GM19239 (cell line): Measurements from ENCODE around the gene CDYL.

ENCODE experiments used
- DNase-seq: peaks from one replicate; pipeline ENCODE4 v3.0.0; 2011; ENCODE audit warnings: low spot score; ENCODE audit not compliant: insufficient read length
- FAIRE-seq: peaks from 2 replicates; lab custom pipeline; 2011; peaks lifted over from hg19 to GRCh38; lab: Jason Lieb, UNC

CDYL gene, protein sequence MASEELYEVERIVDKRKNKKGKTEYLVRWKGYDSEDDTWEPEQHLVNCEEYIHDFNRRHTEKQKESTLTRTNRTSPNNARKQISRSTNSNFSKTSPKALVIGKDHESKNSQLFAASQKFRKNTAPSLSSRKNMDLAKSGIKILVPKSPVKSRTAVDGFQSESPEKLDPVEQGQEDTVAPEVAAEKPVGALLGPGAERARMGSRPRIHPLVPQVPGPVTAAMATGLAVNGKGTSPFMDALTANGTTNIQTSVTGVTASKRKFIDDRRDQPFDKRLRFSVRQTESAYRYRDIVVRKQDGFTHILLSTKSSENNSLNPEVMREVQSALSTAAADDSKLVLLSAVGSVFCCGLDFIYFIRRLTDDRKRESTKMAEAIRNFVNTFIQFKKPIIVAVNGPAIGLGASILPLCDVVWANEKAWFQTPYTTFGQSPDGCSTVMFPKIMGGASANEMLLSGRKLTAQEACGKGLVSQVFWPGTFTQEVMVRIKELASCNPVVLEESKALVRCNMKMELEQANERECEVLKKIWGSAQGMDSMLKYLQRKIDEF

GRCh38 chr6:4776131-4776492 lies at the start of gene CDYL:
Gene CDYL (plus strand): TSS chr6:4776404. CDS start chr6:4776784, 380 bp downstream.
- no peak for FAIRE-seq

GRCh38 chr6:4726645-4727044 lies 49.6 kb upstream of the CDYL start:
- DNase-seq (no peak), FAIRE-seq (no peak)

More at GRCh38 chr6:4776131-4776492, at the start of gene CDYL:
- DNase-seq = peak; percentile 94

DNA sequence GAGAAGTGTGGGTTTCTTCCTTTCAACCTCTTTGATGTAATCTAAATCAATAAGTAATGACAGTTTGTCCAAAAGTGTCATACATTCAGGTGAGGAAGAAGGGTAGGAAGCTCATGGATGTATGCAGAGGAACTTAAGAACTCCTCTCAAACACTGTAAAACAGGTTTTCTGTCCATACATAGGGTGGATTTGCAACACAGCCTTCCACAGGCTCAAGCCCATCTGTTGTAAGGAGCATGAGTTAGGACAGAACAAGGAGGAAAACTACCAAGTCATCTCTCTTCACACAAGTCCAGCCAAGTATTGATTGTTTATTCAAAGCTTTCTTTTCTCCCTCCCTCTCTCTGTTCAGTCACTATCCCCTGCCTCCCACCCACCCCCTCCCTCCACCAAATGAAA lies 49.0 kb upstream of the CDYL start:
- DNase-seq = no peak
- no peak for FAIRE-seq

DNA sequence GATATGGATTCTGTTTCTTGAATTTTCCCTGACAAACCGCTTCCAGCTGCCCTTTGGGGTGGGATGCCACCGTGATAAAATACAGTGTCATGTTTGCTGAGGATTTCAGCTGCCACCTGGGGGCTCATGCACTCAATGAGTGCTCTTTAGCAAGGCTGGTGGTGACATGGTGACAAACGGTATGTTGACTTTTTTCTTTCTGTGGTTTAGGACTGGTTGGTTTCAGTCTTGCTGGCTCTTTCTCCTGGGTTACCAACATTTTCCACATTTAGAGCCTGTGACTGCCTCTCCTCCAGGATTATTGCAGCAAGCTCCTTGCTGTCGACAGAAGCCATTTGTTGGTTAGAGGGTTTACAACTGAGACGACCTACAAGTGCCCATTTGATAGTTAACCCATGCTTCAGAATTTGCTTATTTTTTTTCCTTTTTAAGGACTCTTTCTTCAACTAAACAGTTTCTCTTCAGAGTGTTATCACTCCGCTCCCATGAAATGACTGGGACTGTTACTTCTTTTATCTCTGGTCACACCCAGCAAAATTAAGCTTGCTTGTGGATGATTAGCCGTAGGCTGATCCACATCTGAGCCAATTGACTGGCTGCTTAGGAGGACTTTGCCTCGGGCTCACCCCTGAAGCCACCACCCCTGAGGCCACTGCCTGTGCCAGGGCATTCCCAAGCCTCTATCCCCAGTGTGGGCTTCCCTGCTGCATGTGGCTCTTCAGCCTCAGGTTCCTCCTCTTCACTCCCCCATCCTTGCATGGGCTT lies 48.4 kb upstream of the CDYL start:
- FAIRE-seq = no peak
- DNase-seq = peak; percentile 36

GRCh38 chr6:4728436-4728769 lies 47.8 kb upstream of the CDYL start:
- FAIRE-seq (no peak), DNase-seq (no peak)

DNA sequence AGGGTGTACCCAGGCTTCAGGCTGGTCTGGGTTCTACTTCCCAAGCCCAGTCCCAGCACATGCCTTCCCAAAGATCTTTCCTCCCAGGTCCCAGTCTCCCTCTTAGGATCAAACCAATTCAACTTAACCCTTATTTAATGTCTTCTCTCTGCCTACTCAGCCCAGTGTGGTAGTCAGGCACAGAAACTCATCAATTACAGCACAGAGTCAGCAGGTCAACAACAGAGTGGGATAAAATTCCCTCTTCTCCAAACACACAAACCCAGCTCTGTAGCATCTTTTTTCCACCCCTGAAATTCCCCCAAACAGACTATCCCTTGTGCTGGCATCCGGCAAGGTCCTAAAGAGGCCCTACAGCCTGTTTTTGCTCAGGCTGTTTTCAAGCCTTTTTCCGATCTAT lies 47.3 kb upstream of the CDYL start:
- no peak for FAIRE-seq
- DNase-seq = no peak

GRCh38 chr6:4731996-4732395 lies 44.2 kb upstream of the CDYL start:
- no peak for DNase-seq
- FAIRE-seq = no peak

DNA sequence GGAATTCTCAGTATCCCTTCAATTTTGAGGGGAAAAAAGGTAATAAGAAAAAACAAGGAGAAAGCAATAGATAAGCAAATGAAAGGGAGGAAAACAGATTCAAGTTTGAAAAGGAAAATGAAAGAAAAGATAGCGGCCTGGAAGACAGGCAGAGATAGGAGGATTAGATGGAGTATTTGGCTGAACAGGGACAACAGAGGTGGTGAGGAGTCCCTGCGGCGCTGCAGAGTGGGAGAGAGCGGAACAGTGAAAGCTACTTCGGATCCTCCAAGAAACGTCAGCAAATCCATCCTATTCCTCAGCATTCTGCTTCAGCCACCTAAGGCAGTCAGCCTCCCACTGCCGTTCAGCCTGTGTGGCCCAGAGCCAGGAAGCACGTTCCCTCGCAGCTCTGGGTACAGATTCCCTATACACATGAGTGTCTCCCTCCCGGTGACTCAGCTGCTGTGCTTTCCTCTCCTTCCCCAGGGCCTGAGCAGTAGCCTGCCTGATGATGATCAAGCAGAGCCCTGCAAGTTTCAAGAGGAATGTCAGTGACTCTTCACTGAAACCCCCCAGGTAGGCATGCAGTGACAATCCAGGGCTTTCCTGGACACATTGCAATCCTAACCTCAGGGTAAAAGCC lies 43.4 kb upstream of the CDYL start:
- no peak for DNase-seq
- FAIRE-seq = no peak

GRCh38 chr6:4736371-4736873 lies 39.8 kb upstream of the CDYL start:
- DNase-seq (no peak), FAIRE-seq (no peak)

GRCh38 chr6:4740032-4740431 lies 36.2 kb upstream of the CDYL start:
- FAIRE-seq = no peak

DNA sequence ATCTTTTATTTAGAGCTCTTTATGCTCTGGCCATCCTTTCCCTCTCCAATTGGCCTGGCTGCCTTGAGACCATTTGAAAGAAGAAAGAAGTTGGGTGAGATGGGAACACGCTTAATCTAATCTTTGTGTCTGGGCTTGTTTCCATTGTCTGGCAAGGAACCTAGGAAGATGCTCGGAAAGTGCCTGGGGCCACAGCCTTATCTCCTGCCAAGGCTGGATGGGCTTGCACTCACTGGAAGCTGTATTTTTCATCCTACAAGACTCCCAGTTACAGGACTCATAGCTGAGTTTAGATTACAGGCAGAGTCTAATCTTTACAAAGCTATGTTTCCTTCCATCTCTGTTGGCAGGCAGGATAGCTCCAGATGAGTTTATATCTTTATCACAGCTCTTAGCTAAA lies 33.1 kb upstream of the CDYL start:
- no peak for FAIRE-seq
- DNase-seq = no peak

More at GRCh38 chr6:4740032-4740431, 36.2 kb upstream of the CDYL start:
- no peak for DNase-seq

DNA sequence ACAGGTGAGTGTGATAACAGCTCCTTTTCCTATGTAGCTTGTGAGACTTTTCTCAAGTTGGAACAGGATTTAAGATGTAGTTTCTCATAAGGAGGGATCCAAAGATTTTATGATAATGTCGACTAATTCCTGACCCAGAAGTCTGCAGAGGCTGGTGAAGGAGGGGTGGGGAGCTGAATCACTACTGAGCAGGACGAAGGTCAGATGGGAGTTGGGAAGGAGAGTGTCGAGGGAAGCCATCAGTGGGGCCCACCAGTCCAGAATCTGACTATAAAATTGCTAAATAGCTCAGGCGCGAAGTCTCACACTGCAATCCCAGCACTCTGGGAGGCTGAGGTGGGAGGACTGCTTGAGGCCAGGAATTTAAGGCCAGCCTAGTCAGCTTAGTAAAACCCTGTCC lies 32.3 kb upstream of the CDYL start:
- DNase-seq = no peak
- no peak for FAIRE-seq

- DNase-seq (no peak), FAIRE-seq (no peak)
Measured at GRCh38 chr6:4747588-4747987, 28.6 kb upstream of the CDYL start.

DNA sequence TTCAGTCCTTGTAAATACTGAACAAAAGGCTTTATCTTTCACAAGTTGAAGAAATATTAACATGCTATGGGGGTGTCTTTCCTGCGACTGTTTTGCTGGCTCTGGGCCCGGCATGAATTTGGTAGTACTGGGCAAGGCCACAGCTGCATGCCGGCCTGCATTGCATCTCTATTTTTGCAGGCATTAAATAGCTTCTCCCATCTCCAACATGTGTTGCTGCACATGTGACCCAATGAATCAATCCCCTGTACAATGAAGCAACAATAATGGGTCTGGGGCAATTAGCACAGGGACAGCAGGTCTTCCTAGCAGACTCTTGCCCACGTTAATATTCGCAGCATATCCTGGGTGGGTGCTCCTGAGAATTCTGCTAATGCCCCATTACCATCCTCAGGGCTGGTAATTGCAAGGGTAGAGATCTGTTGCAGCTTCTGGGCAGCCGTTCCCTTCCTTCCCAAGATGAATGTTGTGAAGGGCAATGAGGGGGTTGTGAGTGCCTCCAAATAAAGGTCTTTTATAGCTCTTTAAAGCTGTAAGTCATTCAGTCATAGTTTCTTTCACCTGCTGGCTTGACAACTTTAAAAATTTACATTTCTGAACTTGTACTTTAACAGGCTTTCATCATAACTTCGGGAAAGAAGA lies 24.3 kb upstream of the CDYL start:
- FAIRE-seq (no peak), DNase-seq (no peak)

DNA sequence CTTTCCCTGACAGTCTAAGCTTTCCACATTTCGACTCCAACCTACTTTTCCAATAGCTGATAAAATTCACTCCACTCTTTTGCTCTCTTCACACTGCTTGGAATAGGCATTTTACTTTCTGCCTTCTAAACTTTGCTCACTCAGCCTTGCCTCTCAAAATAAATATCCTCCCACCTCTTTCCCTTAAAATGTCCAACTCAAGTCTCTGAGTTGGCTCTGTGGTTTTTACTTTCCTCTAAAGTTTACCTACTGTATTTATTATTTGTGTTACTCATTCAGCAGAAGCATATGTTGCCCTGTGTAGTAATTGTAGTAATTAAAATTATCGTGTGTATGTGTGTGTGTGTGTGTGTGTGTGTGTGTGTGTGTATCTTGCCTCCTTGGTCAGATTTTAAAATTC lies 20.0 kb upstream of the CDYL start:
- no peak for FAIRE-seq
- DNase-seq = no peak

DNA sequence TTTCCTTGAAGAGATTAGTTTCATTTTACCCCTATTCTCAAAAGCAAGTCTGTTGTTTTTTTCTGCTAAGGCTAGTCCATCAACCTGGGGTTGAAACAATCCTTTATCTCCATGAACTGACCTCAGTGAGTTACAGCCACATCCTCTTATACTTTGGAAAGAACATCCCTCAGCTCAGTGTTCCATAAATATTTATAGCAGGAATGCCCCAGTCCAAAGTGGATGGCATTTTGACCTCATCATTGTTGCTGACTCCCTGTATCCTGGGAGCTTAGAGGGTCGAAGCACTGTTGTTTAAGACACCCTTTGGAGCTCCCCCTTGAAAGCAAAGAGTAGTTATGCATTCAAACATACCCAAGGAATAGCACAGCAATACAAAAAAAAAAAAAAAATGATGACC lies 16.2 kb upstream of the CDYL start:
- DNase-seq = no peak
- FAIRE-seq = no peak

GRCh38 chr6:4760773-4761172 lies 15.4 kb upstream of the CDYL start:
- DNase-seq (no peak), FAIRE-seq (no peak)

DNA sequence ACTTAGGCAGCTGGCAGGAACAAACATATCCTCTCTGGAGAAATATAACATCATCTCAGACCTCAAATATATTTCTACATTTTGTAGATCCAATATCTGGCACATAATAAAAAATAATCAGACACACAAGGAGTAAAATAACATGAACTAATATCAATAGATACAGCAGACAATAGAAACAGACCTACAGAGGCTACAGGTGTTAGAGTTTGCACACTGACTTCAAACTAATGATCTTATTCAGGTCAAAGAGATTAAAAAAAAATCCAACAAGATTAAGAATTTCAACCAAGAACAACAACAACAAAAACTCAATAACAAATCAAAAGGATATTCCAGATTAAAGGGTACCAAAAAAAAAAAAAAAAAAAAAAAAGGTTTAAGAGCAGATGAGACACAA lies 13.9 kb upstream of the CDYL start:
- no peak for FAIRE-seq
- no peak for DNase-seq

- DNase-seq = no peak
- no peak for FAIRE-seq
Measured at GRCh38 chr6:4763921-4764320, 12.3 kb upstream of the CDYL start.

DNA sequence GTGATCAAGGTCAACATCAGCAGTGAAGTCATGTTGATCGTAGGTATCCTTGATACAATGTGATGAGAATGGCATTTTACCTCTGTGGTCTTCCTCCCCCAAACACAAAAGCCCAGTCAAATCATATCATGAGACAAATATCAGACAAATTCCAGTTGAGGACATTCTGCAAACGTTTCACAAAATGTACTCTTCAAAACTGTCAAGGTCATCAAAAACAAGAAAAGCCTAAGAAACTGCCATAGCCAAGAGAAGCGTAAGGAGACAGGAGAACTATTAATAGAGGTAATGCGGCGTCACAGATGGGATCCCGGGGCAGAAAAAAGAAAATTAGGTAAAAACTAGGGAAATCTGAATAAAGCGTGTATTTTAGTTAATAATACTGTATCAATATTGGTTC lies 7.4 kb upstream of the CDYL start:
- DNase-seq (no peak), FAIRE-seq (no peak)
